HG03439 (cell line): ENCODE data around the gene PPM1L.
A peak's percentile ranks its signal among the peaks of the same experiment; 100 is the strongest.

Source experiments
- ATAC-seq: cut with Tn5 transposase; IDR thresholded peaks from one replicate; pipeline ENCODE4 v1.9.1; 2021; ENCODE audit warnings: mild to moderate bottlenecking, moderate library complexity; ENCODE audit not compliant: unreplicated experiment

The PPM1L gene

DNA sequence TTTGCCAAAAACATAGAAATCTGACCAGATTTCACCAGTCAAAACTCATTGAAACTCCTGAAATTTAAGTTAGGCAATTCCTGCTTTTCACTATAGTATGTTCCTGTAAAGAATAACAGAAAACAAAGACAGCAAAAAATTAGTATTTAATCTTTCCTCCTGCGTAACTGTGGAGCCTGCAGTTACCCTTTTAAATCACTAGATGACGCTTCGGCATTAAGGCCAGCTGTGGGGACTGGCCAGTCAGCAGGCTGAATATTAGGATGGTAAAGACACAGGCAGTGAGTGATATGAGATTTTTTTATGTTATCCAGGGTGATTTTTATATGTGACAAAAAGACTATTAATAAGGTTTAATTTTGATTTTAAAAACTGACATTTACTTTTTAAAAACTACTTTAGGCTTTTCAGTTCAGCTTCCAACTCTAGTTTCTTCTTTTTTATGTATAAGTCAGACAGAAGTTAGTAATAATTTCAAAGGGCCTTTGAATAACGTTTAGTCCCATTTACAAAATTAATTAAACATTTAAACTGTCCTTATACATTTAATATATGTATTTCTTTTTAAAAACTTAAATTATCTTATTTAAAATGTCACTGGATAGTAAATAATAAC lies 165.1 kb downstream of the PPM1L start:
- no peak for ATAC-seq

DNA sequence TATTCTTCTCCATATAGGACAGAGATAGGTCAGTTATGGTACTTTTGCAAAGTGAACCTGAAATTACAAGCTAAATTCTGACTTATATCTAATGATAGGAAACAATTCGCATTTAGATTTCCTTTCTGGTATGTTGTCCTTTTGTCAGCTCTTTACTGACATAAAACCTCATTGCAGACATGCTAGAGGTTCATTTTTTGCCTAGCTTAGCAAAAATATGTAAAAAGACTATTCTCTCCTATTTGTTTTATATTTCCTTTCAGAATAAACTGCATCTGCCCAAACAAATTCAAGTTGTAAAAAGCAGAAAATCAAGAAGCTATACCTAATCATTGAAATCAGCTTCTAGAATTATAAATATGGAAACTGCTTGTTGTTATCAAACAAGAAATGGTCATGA lies 168.7 kb downstream of the PPM1L start:
- ATAC-seq = no peak

DNA sequence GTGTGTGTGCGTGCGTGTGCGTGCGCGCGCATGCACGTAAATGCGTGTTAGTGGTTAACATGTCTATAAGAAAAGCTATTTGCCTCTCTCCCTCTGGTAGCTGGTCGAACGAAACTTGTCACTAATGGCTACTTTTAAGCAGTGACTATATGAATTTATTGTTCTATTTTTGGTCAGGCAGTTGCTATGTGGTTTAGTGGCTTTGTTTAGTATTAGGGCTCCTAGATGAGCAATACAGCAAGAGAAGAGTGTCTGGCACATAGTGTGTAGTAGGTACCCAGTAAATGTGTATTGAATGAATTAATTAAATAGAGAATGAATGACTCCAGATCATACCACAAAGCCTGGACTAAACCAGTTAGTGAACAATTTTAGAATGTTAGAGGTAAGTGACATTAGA lies 171.6 kb downstream of the PPM1L start:
- no peak for ATAC-seq

DNA sequence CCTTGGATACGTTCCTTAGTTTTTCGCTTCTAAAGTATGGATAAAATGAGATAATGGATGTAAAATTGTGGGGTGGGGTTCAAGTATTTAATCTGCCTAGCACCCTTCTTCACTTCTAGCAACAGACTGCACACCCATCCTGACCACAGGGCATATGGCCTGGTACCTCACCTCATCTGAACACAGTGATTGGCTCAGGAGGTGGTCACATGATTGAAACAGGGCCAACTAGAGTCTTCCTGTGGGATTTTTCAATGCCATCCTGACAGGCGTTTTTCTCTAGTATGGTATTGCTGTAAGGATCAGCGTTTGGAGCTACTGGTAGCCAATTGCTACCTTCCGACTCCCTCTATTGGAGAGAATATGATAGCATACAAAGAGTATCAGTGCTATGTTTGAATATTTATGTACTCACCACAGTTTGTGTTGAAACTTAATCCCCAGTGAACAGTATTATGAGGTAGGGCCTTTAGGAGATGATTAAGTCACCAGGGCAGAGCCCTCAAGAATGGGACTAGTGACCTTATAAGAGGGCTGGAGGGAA lies 172.2 kb downstream of the PPM1L start:
- ATAC-seq = no peak

DNA sequence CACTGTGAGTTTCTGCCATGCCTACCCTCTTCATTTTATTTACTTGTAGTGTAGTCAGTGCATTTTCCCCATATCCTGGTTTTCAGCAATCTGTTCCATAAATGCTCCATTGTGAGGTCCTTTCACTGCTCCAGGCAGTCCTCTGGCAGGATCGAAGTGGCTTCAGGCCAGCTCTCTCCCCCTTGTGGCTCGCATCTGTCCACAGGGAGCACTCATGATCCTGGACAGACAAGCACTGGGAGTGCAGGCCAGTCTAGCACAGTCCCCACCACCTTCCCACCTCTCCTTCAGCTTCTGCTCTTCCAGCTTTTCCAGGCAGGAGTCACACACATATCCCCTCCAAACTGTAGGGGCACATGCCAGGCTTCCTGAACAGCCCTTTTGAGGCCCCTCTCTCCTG lies 173.6 kb downstream of the PPM1L start:
- ATAC-seq = no peak

DNA sequence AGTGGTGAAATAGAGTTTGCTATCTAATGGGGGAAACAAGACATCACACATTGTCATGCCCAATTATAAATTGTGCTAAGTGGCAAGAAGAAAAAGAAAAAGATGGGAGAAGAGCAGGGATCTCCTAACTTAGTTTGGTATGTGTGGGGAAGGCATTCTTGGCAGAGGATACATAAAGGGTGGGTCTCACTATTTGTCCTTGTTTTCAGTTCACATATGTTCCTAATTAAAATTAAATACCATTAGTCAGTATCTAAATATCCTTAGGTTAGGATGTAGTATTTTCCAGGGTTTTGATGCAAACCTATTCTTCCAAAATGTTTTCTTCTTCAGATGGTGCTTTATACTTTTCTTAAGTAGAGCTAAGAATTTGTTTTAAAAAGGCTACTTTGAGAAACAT lies 175.4 kb downstream of the PPM1L start:
- no peak for ATAC-seq

DNA sequence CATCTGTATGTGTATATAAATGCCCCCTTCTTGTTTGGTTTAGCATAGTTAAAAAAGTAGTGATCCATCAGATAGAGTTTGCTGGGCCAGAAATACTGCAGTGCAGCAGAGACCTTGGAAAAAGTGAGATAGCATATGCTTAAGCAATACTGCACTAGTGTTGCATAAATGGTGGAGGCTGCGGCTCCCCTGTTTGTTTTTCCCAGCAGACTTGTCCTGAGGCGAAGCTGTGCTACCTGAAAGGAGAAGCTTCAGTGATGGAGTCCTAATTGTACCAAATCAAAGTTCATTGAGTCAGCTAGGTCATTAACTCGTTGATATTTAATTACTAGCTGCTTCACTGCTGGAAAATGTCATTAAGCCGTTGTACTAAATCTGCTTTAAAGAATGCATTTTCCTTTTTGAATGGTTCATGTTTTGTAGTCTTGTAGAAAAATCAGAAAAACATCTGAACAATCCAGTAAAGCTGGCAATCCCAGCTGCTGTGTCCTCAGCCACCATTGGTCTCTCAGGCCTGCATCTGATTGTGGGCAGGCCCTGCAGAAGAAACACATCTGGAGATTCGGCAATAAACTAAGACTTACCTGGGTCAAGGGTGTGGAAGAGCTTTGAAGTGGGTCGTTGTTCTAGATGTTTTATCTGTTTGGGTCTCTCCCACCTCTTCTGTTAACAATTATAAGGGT lies 179.5 kb downstream of the PPM1L start:
- ATAC-seq = no peak

DNA sequence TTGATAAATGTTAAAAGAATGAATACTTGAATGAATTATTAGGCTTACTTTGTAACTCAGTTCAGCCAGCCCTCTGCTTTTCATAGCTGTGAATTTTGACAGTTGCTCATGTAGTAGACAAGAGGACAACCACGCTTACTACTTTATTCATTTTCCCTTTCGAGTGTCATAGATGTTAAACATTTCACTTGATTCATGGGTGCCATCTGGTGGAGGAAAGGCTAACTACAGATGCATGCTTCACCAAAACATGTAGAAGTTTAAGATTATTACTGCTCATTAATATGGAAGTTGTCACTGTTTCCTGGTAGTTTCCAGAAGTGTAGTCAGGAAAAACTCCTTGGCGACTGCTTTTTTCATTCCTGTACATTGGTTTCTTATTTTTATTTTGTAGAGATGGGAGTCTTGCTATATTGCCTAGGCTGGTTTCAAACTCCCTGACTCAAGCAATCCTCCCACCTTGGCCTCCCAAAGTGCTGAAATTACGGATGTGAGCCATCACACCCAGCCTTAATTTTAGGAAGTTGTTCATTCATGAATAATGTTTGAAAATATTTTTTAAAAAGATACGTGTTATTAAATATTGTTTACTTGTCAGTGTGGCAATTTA lies 186.0 kb downstream of the PPM1L start:
- peak; percentile 95 for ATAC-seq

DNA sequence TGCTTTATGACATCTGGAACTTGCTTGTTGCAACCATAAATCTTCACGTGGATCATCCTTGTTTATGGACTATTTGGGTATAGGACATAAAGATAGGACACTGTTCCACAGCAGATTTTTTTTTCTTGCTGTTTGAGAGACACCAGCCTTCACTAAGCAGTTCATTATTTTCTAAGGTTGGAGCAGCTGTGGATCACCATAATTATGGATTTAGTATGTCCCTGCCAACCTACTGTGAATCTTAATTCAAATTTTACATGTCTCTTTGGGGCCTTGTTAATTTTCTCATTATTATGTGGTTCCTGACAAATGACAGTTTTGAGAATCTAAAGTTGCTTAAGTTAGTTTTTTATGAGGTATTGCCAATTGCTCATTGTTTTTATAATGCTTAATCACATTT lies 188.0 kb downstream of the PPM1L start:
- no peak for ATAC-seq

DNA sequence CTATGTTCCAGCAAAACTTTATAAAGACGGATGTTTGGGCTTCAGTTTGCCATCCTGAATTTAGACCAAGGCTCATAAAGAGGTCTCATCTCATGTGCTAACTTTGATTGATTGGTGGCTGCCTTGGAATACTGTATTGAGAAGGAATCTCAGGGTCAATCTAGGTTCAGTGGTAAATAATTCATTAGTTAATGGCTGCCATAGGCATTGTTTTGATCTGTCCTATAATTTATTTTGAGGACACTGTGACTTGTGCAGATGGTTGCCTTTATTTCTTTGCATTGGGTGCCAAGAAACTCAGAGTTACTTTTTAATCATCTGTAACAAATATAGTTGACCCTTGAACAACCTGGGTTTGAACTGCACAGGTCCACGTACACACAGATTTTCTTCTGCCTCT lies 189.3 kb downstream of the PPM1L start:
- ATAC-seq = no peak

DNA sequence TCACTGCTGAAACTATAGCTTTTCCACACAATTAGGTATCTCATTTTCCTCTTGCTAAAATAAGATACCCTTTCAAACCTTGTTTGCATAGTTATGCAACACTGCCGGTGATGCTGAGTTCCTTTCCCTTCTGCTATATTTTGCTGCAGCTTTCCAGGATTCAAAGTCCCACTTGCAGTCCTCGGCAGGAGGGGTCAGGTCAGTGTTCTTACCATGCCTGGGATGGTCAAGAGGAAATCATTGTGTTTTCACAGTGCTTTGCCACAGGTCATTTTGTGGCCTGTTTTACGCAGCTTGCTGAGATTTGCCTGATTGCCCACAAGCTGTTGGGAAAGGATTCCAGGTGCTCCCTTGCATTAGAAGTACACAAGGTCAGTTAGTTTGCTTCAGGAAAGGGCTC lies 192.2 kb downstream of the PPM1L start:
- no peak for ATAC-seq

DNA sequence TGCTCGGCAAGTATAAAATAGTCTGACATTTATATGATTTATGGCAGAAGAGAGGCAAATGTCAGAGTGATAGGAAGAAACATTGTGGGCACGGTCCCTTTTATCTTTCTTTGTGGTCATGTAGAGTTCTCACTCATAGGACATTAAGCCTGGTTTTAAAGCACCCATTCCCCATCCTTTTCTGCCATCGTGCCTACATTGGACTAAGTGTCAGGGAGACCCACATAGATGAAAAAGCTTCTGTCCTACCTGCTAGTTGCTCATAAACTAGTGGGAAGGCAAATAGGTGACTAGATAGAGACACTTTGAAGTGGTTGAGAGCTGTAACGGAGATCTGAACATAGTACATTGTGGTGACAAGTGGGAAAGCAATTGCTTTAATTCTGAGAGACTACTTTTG lies 193.4 kb downstream of the PPM1L start:
- no peak for ATAC-seq

DNA sequence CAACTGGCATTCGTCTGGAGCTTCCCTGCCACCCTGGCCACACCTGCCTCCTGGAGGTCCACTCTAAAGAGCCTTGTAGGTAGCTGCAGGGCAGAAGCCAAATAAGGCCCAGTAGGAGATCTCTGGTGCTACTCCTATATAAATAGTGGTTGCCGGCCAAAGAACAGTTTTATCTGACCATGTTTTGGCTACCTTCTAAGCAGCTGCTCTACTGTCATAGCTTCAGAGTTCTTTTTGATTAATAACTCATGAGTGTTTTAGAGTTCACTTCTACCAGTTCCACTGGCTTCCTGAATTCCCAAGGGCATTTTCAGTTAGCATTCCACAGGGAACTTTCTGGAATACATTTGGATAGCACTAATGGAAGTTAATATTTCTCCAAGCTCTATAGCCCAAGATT lies 194.5 kb downstream of the PPM1L start:
- ATAC-seq = no peak

DNA sequence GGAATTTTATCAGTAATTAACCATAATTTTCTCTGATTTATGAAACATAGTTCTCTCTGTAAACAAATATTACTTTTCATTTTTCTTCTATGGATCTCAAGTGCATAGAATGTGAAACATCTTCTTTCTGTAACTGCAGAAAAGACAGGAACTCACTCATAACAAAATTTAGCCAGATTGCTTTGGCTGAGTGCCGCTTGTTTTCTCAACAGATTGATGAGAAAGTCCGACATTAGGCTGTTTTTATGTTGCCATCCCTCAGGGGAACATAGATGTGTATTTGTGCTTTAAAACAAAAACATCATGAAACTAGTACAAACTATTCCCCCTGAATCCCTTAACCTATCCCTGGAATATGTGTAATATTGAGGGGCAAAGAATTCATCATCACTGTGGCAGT lies 194.9 kb downstream of the PPM1L start:
- no peak for ATAC-seq

DNA sequence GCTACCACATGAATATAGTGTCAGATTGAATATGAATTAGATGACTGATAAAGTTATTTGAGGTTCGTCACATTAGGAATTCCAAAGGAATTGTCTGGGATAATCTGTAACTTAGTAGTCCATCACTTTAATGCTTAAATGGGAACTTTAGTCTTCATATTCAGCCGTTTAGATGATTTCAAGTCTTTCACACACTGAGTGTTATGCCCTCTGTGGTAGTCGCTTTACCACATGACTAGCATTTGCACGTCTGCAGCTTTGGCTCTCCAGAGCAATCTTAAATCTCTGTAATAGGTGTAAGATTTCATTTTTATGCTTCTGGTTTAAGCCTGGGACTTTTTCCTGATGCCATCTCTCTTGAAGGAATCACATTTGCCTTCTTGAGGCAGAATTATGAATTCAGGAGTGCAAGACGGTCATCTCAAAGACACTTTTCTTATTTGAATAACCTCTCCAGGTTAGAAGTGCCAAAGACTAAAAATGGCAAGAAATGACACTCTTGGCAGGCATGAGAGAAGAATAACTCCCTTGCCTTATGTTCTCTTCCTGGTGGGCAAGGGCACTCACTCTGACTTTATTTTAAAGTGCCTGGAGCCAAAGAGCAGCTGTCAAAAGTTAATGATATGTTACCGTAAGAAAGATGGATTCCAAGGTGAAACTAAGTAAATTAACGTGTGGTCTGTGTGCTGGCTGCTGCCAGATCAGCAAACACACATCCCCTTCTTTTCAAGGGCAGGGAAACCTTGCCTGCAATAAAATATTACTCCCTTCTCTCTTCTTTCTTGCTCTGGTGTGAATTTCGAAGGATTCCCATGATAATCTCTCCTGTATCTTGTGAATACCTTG lies 195.8 kb downstream of the PPM1L start:
- ATAC-seq = no peak

DNA sequence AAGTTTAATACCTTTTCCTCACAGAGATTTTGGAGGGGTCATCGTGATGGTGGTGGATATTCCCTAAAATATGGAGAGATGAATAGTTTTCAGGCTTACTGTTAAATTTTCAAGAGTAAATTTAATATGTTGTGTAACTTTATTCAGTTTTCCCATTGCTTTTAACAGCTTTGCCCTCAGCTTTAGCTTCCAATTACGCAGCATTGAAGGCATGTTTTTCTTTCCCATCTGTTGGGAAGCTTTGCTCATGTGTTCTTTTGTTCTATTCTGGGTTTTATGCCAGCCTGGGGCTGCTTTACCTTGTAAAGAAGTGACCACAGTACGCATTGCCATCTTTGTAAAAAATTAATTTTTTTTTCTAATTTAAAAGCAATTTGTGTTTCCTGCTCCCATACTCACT lies 197.7 kb downstream of the PPM1L start:
- ATAC-seq = no peak

DNA sequence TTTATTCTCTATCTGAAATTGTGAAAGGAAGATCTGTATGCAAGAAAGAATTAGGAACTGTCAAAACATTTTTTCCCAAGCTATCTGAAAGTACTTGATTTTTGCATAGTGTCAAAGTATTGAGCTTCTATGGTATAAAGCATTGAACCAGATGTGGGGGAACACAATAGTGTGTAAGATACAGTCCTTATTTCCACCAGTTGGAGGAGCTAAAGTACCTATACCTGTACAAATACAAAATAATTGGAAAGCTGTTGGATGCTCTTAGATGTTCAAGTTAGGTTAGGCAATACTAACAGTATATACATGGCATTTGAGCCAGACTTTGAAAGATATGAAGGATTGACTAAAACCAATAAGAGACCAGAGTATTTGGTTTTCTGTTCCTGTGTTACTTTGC lies 200.8 kb downstream of the PPM1L start:
- ATAC-seq = no peak

DNA sequence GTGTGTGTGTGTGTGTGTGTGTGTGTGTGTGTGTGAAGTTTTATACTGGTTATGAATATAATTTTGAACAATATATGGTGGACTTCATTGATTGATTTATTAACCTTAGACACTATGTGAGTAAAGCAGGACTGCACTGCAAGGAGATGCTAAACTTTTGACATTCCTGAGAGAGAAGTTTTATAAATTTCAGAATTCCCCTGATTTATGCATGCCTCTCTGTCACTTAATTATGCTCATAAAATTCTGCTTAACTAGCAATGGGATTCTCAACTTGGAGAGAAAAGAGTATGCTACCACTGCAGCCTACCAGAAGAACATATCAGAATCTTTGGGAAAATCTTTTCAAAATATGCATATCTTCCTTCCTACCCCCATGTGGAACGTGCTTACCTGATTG lies 204.5 kb downstream of the PPM1L start:
- no peak for ATAC-seq

DNA sequence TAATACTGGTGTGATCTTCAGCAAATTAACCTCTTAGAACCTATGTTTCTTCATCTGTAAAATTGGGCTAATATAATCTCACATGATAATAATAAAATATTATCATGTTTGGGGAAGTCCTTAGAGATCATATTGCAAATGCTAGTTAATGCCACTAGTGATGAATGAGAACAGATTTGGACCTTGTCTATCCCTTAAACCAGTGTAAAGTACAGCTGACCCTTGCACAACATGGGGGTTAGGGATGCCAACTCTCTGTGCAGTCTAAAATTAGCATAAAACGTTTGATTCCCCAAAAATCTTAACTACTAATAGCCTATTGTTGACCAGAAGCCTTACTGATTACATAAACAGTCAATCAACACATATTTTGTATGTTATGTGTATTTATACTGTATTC lies 207.9 kb downstream of the PPM1L start:
- ATAC-seq = no peak

DNA sequence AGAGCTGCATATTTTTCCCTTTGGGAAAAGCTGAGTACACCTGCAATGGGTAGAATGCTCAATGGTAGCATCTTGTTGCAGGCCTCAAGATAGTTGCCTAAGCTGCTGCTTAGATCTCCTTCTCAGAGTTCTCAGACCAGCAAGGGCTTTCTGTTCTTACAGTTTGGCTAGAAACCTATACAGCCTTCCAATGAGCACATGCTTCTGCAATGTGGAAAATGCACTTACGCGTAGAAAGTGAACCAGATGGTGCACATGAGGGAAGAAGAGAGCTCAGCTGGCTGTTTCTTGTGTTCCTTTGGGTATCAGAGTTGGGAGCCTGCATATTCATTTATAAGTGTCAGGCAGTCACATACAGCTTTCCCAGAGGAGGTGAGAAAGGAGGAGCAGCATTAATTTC lies 212.7 kb downstream of the PPM1L start:
- ATAC-seq = no peak

DNA sequence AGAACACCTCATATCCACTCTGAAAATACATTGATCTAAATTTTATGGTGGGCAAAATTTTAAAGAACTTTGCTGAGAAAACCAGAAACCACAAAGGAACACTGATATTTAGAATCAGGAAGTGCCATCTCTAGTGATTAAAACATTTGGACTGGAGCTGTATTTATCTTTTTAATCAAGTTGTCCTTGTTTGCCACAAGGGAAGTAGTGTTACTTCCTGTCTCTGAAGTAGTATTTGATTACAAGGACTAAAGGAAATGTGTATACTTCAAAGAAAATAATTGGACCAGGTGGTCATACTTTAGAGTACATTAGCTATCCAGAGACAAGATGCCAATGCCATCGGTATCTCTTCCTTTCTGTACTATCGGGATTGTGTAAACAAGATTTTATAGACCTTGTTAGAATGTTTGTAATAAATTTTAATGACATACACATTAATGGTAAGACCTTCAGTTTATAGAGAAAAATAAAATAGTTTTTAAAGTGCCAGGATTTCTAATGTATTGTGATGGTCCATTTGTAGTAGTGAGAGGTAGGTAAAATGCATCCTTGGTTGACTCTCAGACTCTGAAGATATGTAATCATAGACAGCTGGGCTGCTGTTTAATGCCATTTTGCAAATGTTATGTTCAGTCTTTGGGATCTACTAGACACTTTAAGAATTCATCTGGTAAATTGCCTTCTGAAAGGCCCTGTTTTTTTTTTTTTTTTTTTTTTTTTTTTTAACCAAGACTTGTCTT lies 217.2 kb downstream of the PPM1L start:
- ATAC-seq = no peak
